DND-41 (cell line): ENCODE measurements around the gene TMCC1.

Source experiments
- ATAC-seq: fragments of 200-7000 bp; cut with Tn5 transposase; 3 replicates; pipeline ENCODE4 v1.9.1; 2021; ENCODE audit warnings: low read depth; ENCODE audit not compliant: insufficient read depth
- DNase-seq: peaks from one replicate; pipeline ENCODE4 v3.0.0-alpha.2; 2020
- H2AFZ ChIP-seq: 2 replicates; pipeline ENCODE4 v1.6.0; 2012; ENCODE audit warnings: low read depth, low read length
- H3K27ac ChIP-seq: 2 replicates; pipeline ENCODE4 v1.5.1; 2012; ENCODE audit warnings: low read length, inconsistent platforms
- H3K27me3 ChIP-seq: fragments of 200-600 bp; sonication (generic); 2 replicates; pipeline ENCODE4 v1.6.0; 2012; ENCODE audit warnings: low read length, mild to moderate bottlenecking, inconsistent platforms; ENCODE audit not compliant: insufficient read depth, poor library complexity
- H3K36me3 ChIP-seq: 2 replicates; pipeline ENCODE4 v1.5.1; 2012; ENCODE audit warnings: low read length, inconsistent platforms; ENCODE audit not compliant: insufficient read depth
- H3K4me1 ChIP-seq: 2 replicates; pipeline ENCODE4 v1.5.1; 2012; ENCODE audit warnings: mild to moderate bottlenecking, low read length; ENCODE audit not compliant: insufficient read depth
- H3K4me2 ChIP-seq: 2 replicates; pipeline ENCODE4 v1.6.0; 2012; ENCODE audit warnings: mild to moderate bottlenecking, moderate library complexity, low read length, inconsistent platforms; ENCODE audit not compliant: insufficient read depth
- H3K4me3 ChIP-seq, 2 experiments: fragments of 200-600 bp in 1 of 2; shearing (Covaris generic) in 1 of 2; 2 replicates each; pipeline ENCODE4 v1.5.1; 2012 to 2016; ENCODE audit warnings: inconsistent platforms in 2 of 2, low read length in 2 of 2, mild to moderate bottlenecking in 2 of 2, low read depth in 1 of 2, moderate library complexity in 1 of 2
- H3K79me2 ChIP-seq: 2 replicates; pipeline ENCODE4 v1.6.0; 2012; ENCODE audit warnings: low read length, inconsistent platforms; ENCODE audit not compliant: insufficient read depth
- H3K9ac ChIP-seq: 2 replicates; pipeline ENCODE4 v1.6.0; 2012; ENCODE audit warnings: low read depth, mild to moderate bottlenecking, inconsistent platforms, low read length, moderate library complexity
- H3K9me3 ChIP-seq: 2 replicates; pipeline ENCODE4 v1.5.1; 2012; ENCODE audit warnings: low read length, moderate library complexity, mild to moderate bottlenecking, inconsistent platforms; ENCODE audit not compliant: insufficient read depth, severe bottlenecking
- H4K20me1 ChIP-seq: 2 replicates; pipeline ENCODE4 v1.6.0; 2012; ENCODE audit warnings: low read length; ENCODE audit not compliant: insufficient read depth
- CTCF ChIP-seq: IDR thresholded peaks from 2 replicates; pipeline ENCODE4 v1.5.1; 2012; ENCODE audit warnings: borderline replicate concordance, low read length, moderate library complexity, mild to moderate bottlenecking; ENCODE audit not compliant: poor library complexity, severe bottlenecking; ENCODE audit errors: extremely low read depth
- EZH2 ChIP-seq: IDR thresholded peaks from 3 replicates; pipeline ENCODE4 v1.6.1; 2012; ENCODE audit warnings: borderline replicate concordance, low read depth, mild to moderate bottlenecking, moderate library complexity, low read length, inconsistent platforms; ENCODE audit not compliant: severe bottlenecking

The TMCC1 gene

GRCh38 chr3:129610276-129610675, 283.2 kb downstream of the TMCC1 start:
- Histone ChIP-seq H2AFZ (no peak overlapping the region), H4K20me1 (peaks cover 10% of the 10 kb centered on the region), H3K4me2 (no peak overlapping the region), H3K9ac (no peak overlapping the region), H3K4me3 (no peak overlapping the region), H3K27ac (no peak overlapping the region), H3K79me2 (peaks cover 17% of the 10 kb centered on the region), H3K36me3 (peaks cover 5% of the 10 kb centered on the region; the same call in 1 of the 2 replicates), H3K4me1 (peaks cover 27% of the 10 kb centered on the region), H3K9me3 (no peaks in the 10 kb centered on the region), H3K27me3 (no peaks in the 10 kb centered on the region)
- DNase-seq (no peak), ATAC-seq (no peak)
- TF ChIP-seq EZH2: no peak
- no peak for TF ChIP-seq CTCF

- H3K4me1 ChIP-seq: peaks cover 30% of the 10 kb centered on the region
- no peak overlapping the region for H3K4me2 ChIP-seq
- H3K27ac ChIP-seq: no peak overlapping the region
- DNase-seq (no peak), ATAC-seq (no peak)
- H3K9ac ChIP-seq: no peak overlapping the region
- TF ChIP-seq EZH2 (no peak), CTCF (no peak)
- H3K79me2 ChIP-seq: peaks cover 23% of the 10 kb centered on the region
- peaks cover 9% of the 10 kb centered on the region for H3K36me3 ChIP-seq
- peaks cover 15% of the 10 kb centered on the region for H4K20me1 ChIP-seq
- no peak overlapping the region for H3K4me3 ChIP-seq
- H3K9me3 ChIP-seq: no peaks in the 10 kb centered on the region
- H2AFZ ChIP-seq: no peak overlapping the region
- no peaks in the 10 kb centered on the region for H3K27me3 ChIP-seq
Observed at GRCh38 chr3:129609591-129610182, 283.8 kb downstream of the TMCC1 start.

GRCh38 chr3:129608936-129609590, 284.4 kb downstream of the TMCC1 start:
- peaks cover 21% of the 10 kb centered on the region for H4K20me1 ChIP-seq
- no peaks in the 10 kb centered on the region for H3K27me3 ChIP-seq
- no peak overlapping the region for H3K4me2 ChIP-seq
- DNase-seq: no peak
- peaks cover 37% of the 10 kb centered on the region for H3K4me1 ChIP-seq
- H3K36me3 ChIP-seq: peaks cover 15% of the 10 kb centered on the region
- no peak overlapping the region for H2AFZ ChIP-seq
- H3K9me3 ChIP-seq: no peaks in the 10 kb centered on the region
- no peak overlapping the region for H3K4me3 ChIP-seq
- TF ChIP-seq EZH2: no peak
- no peak for TF ChIP-seq CTCF
- no peak for ATAC-seq
- peaks cover 30% of the 10 kb centered on the region for H3K79me2 ChIP-seq
- H3K27ac ChIP-seq: no peak overlapping the region
- H3K9ac ChIP-seq: no peak overlapping the region
